Activated T-cell treated with anti-CD3 and anti-CD28 coated beads, Interleukin-2, amount 50 U/mL, for 4 hours (primary cell): Measurements from ENCODE around the gene GBP5. TPM values are rescaled to one million over a fixed set of nuclear protein-coding genes. Genes with fewer than 3 reads are reported as not detected.
"Not testable (repeated sequence)": the region's sequence is repeated elsewhere in the genome, so short reads cannot be mapped to it uniquely, and the experiment has no call there.

ENCODE experiments used
- ATAC-seq, 2 donors: fragments of 200-7000 bp; cut with Tn5 transposase; one replicate each; pipeline ENCODE4 v1.10.0; 2021
- DNase-seq: peaks from one replicate; pipeline ENCODE4 v3.0.0-alpha.2; 2020
- H3K27me3 Mint-ChIP-seq: one replicate; pipeline ENCODE4 v1.8.0; 2021; ENCODE audit warnings: low read depth, mixed read lengths
- H3K36me3 Mint-ChIP-seq: one replicate; pipeline ENCODE4 v1.8.0; 2022; ENCODE audit warnings: mixed read lengths; ENCODE audit not compliant: insufficient read depth
- H3K4me1 Mint-ChIP-seq: one replicate; pipeline ENCODE4 v1.8.0; 2021; ENCODE audit warnings: low read depth, mixed read lengths
- H3K4me3 Mint-ChIP-seq: one replicate; pipeline ENCODE4 v1.8.0; 2021; ENCODE audit warnings: mild to moderate bottlenecking, moderate library complexity, mixed read lengths
- H3K9me3 Mint-ChIP-seq: one replicate; pipeline ENCODE4 v1.8.0; 2021; ENCODE audit warnings: mixed read lengths
- total RNA-seq, 3 donors: library from RNA; stranded (reverse); gene quantifications; one replicate each; pipeline ENCODE4 v1.2.1, GENCODE V29; 2021

The GBP5 gene
- total RNA-seq, 3 donors from 2014 or later: 63.4 to 177 (median 147) TPM

- ATAC-seq: no peak
- no peaks in the 10 kb centered on the region for H3K27me3 Mint-ChIP-seq
- no peak for DNase-seq
- H3K9me3 Mint-ChIP-seq: peaks cover 11% of the 10 kb centered on the region
- peaks cover 5% of the 10 kb centered on the region for H3K36me3 Mint-ChIP-seq
- H3K4me3 Mint-ChIP-seq: no peak overlapping the region
- peaks cover 50% of the 10 kb centered on the region for H3K4me1 Mint-ChIP-seq
These were observed 22.5 kb upstream of the GBP5 start for GRCh38 chr1:89295187-89295586.

GRCh38 chr1:89291276-89291675 is 18.6 kb upstream of the GBP5 start:
- ATAC-seq (no peak), DNase-seq (no peak)
- H3K36me3 Mint-ChIP-seq: peaks cover 13% of the 10 kb centered on the region
- H3K9me3 Mint-ChIP-seq: peaks cover 11% of the 10 kb centered on the region
- H3K4me1 Mint-ChIP-seq: peaks cover 61% of the 10 kb centered on the region
- no peaks in the 10 kb centered on the region for H3K27me3 Mint-ChIP-seq
- no peak overlapping the region for H3K4me3 Mint-ChIP-seq

GRCh38 chr1:89288051-89288340 is 15.3 kb upstream of the GBP5 start:
- H3K36me3 Mint-ChIP-seq: peaks cover 18% of the 10 kb centered on the region
- H3K4me3 Mint-ChIP-seq: peak overlapping the region; percentile 59
- peaks cover 70% of the 10 kb centered on the region for H3K4me1 Mint-ChIP-seq
- DNase-seq (no peak), ATAC-seq (peak; percentile 46 to 55)
- peaks cover 18% of the 10 kb centered on the region for H3K9me3 Mint-ChIP-seq
- no peaks in the 10 kb centered on the region for H3K27me3 Mint-ChIP-seq

- Mint-ChIP-seq H3K9me3 (peaks cover 12% of the 10 kb centered on the region), H3K27me3 (no peaks in the 10 kb centered on the region), H3K4me1 (peaks cover 67% of the 10 kb centered on the region), H3K4me3 (peak overlapping the region; percentile 59), H3K36me3 (peaks cover 15% of the 10 kb centered on the region)
- peak in 1 of 2 donors; percentile 3 for ATAC-seq
- DNase-seq: no peak
These were observed 14.8 kb upstream of the GBP5 start for GRCh38 chr1:89287181-89288050.

GRCh38 chr1:89286549-89287180 is 14.0 kb upstream of the GBP5 start:
- DNase-seq (no peak), ATAC-seq (peak; percentile 66 to 67)
- Mint-ChIP-seq H3K36me3 (peaks cover 15% of the 10 kb centered on the region), H3K4me3 (peak overlapping the region; percentile 59), H3K27me3 (no peaks in the 10 kb centered on the region), H3K9me3 (peaks cover 9% of the 10 kb centered on the region), H3K4me1 (peaks cover 74% of the 10 kb centered on the region)

- H3K9me3 Mint-ChIP-seq: peaks cover 9% of the 10 kb centered on the region
- DNase-seq: no peak
- H3K4me3 Mint-ChIP-seq: peak overlapping the region; percentile 2
- ATAC-seq: peak; percentile 36 to 42
- no peaks in the 10 kb centered on the region for H3K27me3 Mint-ChIP-seq
- peaks cover 15% of the 10 kb centered on the region for H3K36me3 Mint-ChIP-seq
- H3K4me1 Mint-ChIP-seq: peaks cover 82% of the 10 kb centered on the region
These were observed 13.2 kb upstream of the GBP5 start for GRCh38 chr1:89285745-89286380.

- Mint-ChIP-seq H3K4me1 (peaks cover 89% of the 10 kb centered on the region), H3K36me3 (peaks cover 11% of the 10 kb centered on the region)
- not testable (repeated sequence) for ATAC-seq, H3K4me3 Mint-ChIP-seq, H3K27me3 Mint-ChIP-seq, H3K9me3 Mint-ChIP-seq, DNase-seq
These were observed 11.6 kb upstream of the GBP5 start for GRCh38 chr1:89284078-89284763.

- Mint-ChIP-seq H3K36me3 (peaks cover 6% of the 10 kb centered on the region), H3K27me3 (no peaks in the 10 kb centered on the region), H3K9me3 (peaks cover 9% of the 10 kb centered on the region), H3K4me3 (no peak overlapping the region), H3K4me1 (peaks cover 85% of the 10 kb centered on the region)
- ATAC-seq (no peak), DNase-seq (no peak)
These were observed 8.1 kb upstream of the GBP5 start for GRCh38 chr1:89280766-89281165.

GRCh38 chr1:89279011-89279466 is 6.4 kb upstream of the GBP5 start:
- Mint-ChIP-seq H3K4me3 (peak overlapping the region; percentile 27), H3K36me3 (no peaks in the 10 kb centered on the region), H3K27me3 (no peaks in the 10 kb centered on the region), H3K9me3 (no peaks in the 10 kb centered on the region), H3K4me1 (peaks cover 84% of the 10 kb centered on the region)
- peak; percentile 40 to 53 for ATAC-seq
- DNase-seq: no peak

- Mint-ChIP-seq H3K9me3 (peaks cover 4% of the 10 kb centered on the region), H3K27me3 (no peaks in the 10 kb centered on the region), H3K36me3 (no peaks in the 10 kb centered on the region), H3K4me1 (peaks cover 84% of the 10 kb centered on the region), H3K4me3 (peak overlapping the region; percentile 17)
- peak in 1 of 2 donors; percentile 19 for ATAC-seq
- DNase-seq: no peak
These were observed 5.1 kb upstream of the GBP5 start for GRCh38 chr1:89277725-89278124.

GRCh38 chr1:89276690-89277089 is 4.0 kb upstream of the GBP5 start:
- peaks cover 78% of the 10 kb centered on the region for H3K4me1 Mint-ChIP-seq
- peaks cover 6% of the 10 kb centered on the region for H3K36me3 Mint-ChIP-seq
- H3K27me3 Mint-ChIP-seq: no peaks in the 10 kb centered on the region
- DNase-seq (no peak), ATAC-seq (no peak)
- H3K4me3 Mint-ChIP-seq: no peak overlapping the region
- H3K9me3 Mint-ChIP-seq: peaks cover 4% of the 10 kb centered on the region

GRCh38 chr1:89274411-89274857 is 1.8 kb upstream of the GBP5 start:
- Mint-ChIP-seq H3K27me3 (no peaks in the 10 kb centered on the region), H3K36me3 (peaks cover 21% of the 10 kb centered on the region), H3K9me3 (peaks cover 4% of the 10 kb centered on the region), H3K4me3 (peak overlapping the region; percentile 92), H3K4me1 (peaks cover 69% of the 10 kb centered on the region)
- peak; percentile 62 to 75 for ATAC-seq
- DNase-seq: no peak

GRCh38 chr1:89273324-89273778 is 691 bp upstream of the GBP5 start:
- DNase-seq (no peak), ATAC-seq (no peak)
- Mint-ChIP-seq H3K9me3 (peaks cover 4% of the 10 kb centered on the region), H3K4me1 (peaks cover 69% of the 10 kb centered on the region), H3K27me3 (no peaks in the 10 kb centered on the region), H3K36me3 (peaks cover 31% of the 10 kb centered on the region), H3K4me3 (peak overlapping the region; percentile 92)
